ENCODE results near the gene SDC1.

GRCh38 chr2:20207051-20207450, 17.9 kb downstream of the SDC1 start:
- TF ChIP-seq CTCF (IDR thresholded peaks at IDR 0.05) (no peak), EP300 (IDR thresholded peaks at IDR 0.05; ENCODE audit: low read depth) (no peak)
